ENCODE measurements around the gene RRAS2. TPM values are rescaled to one million over a fixed set of nuclear protein-coding genes. Genes with fewer than 3 reads are reported as not detected.
"Not testable (repeated sequence)": the region's sequence is repeated elsewhere in the genome, so short reads cannot be mapped to it uniquely, and the experiment has no call there.

The RRAS2 gene
- total RNA-seq, 2 donors from 2014 or later, result 35.7 to 42.7 TPM

- ATAC-seq (no peak), DNase-seq (no peak)
- intact Hi-C loops (cut with DNase I, micrococcal nuclease), result no loop called here
These were observed 41.2 kb downstream of the RRAS2 start for GRCh38 chr11:14317659-14318325.

DNA sequence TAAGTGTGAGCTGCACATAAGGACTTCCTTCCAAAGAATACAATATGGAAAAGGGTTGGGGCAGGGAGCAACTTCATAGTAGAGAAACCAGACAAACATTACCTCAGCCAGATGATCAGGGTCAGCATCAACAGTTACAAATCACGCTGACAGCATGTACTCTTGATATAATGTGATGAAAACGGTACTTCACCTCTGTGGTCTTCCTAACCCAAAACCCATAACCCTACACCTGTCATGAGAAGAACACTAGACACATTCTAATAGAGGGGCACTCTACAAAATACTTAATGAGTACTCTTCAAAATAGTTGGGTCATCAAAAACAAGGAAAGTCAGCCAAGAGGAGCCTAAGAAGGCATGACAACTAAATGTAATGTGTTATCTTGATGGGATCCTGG lies 43.9 kb downstream of the RRAS2 start:
- no peak for DNase-seq
- intact Hi-C loops (cut with DNase I, micrococcal nuclease), result no loop called here
- ATAC-seq, result no peak

- ATAC-seq, result no peak
- DNase-seq, result no peak
- intact Hi-C loops (cut with DNase I, micrococcal nuclease), result no loop called here
These were observed 44.9 kb downstream of the RRAS2 start for GRCh38 chr11:14314127-14314526.

GRCh38 chr11:14312736-14313438 lies 46.1 kb downstream of the RRAS2 start:
- ATAC-seq, result no peak
- intact Hi-C loops (cut with DNase I, micrococcal nuclease), result no loop called here

DNA sequence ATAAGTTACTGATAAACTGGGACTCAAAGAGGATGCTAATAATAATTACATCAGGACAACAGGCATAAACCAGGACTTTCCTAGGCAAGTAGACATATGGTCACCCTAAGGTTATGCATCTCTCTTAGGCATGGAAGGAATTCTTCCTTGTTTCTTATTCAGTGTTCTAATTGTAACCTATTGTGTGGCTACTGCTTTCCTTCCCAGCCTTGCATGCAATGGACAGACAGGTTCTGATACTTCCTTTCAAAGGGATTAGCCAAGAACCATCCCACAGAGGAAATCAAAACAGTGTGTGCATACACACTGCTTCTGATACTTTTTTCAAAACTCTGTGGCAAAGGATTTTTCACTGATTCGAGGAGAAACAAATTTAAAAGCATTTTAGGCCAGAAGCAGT lies 48.3 kb downstream of the RRAS2 start:
- no peak for DNase-seq
- ATAC-seq, result no peak
- intact Hi-C loops (cut with DNase I, micrococcal nuclease), result no loop called here

More at GRCh38 chr11:14312736-14313438, 46.1 kb downstream of the RRAS2 start:
- no peak for DNase-seq

GRCh38 chr11:14309425-14310192 lies 49.4 kb downstream of the RRAS2 start:
- intact Hi-C loops (cut with DNase I, micrococcal nuclease), result no loop called here
- no peak for ATAC-seq
- no peak for DNase-seq

- no peak for DNase-seq
- intact Hi-C loops (cut with DNase I, micrococcal nuclease), result no loop called here
- ATAC-seq, result no peak
These were observed 50.0 kb downstream of the RRAS2 start for GRCh38 chr11:14308897-14309387.

GRCh38 chr11:14308114-14308896 lies 50.7 kb downstream of the RRAS2 start:
- ATAC-seq, result peak; percentile 85
- no peak for DNase-seq
- intact Hi-C loops (cut with DNase I, micrococcal nuclease), result no loop called here

DNA sequence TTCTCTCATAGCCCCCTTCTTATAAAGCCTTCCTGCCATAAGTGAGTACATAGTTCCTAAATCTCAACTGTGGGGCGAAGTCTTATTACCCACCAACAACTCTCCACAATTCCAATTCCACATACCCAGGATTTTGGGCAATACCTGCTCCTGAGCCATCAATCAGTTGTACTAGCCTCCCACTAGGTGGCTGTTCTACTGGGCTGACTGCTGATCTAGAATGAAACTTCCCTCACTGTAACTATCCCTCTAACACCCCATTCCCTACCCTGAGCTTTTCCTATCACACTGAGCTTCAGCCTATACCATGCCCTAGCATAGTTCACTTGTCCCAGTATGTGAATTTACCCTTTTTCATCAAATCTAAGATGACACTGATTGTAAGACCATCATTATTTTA lies 52.5 kb downstream of the RRAS2 start:
- intact Hi-C loops (cut with DNase I, micrococcal nuclease), result no loop called here
- ATAC-seq (no peak), DNase-seq (no peak)

GRCh38 chr11:14305649-14306048 lies 53.3 kb downstream of the RRAS2 start:
- intact Hi-C loops (cut with DNase I, micrococcal nuclease), result no loop called here
- DNase-seq (no peak), ATAC-seq (no peak)

- no peak for ATAC-seq
- intact Hi-C loops (cut with DNase I, micrococcal nuclease), result loop anchor here in 1 of 2 donors (5.0 kb wide), 1 partner anchor 153 kb away; no protein-coding TSS in a partner anchor
- DNase-seq, result no peak
These were observed 54.4 kb downstream of the RRAS2 start for GRCh38 chr11:14304601-14305000.

DNA sequence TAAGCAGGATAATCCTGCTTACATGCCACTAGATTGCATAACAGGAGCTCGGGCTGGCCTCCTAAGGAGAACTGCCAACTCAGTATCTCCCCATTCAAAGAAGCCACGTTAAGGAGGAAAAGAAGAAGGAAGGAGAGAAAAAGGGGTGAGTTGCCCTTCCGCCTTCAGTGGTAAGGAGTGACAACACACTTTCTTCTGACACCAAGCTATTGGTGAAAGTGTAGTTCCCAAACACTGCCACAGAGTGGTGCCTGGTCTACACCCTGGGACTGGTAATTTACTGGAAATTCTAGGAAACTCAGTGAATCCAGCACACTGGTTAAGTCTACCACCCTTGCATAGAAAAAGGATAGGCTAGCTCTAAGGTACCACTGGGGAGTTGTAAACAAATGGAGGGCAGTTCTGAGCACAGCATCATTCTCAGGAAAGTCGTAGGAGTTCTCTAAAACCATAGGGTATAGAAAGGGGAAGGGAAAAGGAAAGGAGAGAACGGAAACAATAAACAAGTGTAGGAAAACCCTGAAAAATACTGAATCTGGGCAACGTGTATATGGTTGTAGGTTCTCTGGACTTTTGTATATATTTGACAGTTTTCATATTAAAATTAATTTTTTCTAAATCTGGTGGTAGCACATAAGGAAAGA lies 58.2 kb downstream of the RRAS2 start:
- peak; percentile 32 to 38 for DNase-seq
- ATAC-seq, result peak; percentile 95
- intact Hi-C loops (cut with DNase I, micrococcal nuclease), result loop anchor here in 1 of 2 donors (5.0 kb wide), 1 partner anchor 157 kb away; no protein-coding TSS in a partner anchor

DNA sequence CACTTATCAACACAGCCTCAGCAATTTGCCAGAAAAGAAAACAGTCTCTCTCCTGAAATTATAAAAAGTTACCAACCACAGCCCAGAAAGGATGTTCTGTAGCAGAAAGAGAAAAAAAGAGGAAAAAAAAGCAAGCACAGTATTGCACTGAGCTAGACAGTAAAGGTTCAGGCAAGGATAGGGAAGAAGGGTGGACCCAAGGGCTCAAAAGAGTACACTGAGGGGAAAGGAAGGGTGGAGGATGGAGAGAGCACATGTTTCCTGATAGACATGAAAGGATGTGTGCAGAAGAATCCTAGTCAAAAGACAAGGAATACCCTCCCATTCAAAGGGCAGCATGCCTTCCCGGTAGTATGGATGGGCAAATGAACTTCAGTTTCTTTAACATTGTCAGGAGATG lies 59.1 kb downstream of the RRAS2 start:
- ATAC-seq (no peak), DNase-seq (no peak)
- intact Hi-C loops (cut with DNase I, micrococcal nuclease), result loop anchor here in 1 of 2 donors (5.0 kb wide), 1 partner anchor 157 kb away; no protein-coding TSS in a partner anchor

- DNase-seq, result no peak
- intact Hi-C loops (cut with DNase I, micrococcal nuclease), result no loop called here
- ATAC-seq, result no peak
These were observed 68.6 kb downstream of the RRAS2 start for GRCh38 chr11:14290422-14290821.

- intact Hi-C loops (cut with DNase I, micrococcal nuclease), result no loop called here
- no peak for DNase-seq
- no peak for ATAC-seq
These were observed 70.6 kb downstream of the RRAS2 start for GRCh38 chr11:14288189-14288935.

GRCh38 chr11:14278869-14279268 lies 80.1 kb downstream of the RRAS2 start:
- DNase-seq; intact Hi-C loops (cut with DNase I, micrococcal nuclease); ATAC-seq: not testable (repeated sequence)

- ATAC-seq, result no peak
- no peak for DNase-seq
- intact Hi-C loops (cut with DNase I, micrococcal nuclease), result no loop called here
These were observed 83.9 kb downstream of the RRAS2 start for GRCh38 chr11:14275076-14275475.

- intact Hi-C loops (cut with DNase I, micrococcal nuclease), result no loop called here
- no peak for ATAC-seq
These were observed 85.1 kb downstream of the RRAS2 start for GRCh38 chr11:14273895-14274294.

More at GRCh38 chr11:14273895-14274294, 85.1 kb downstream of the RRAS2 start:
- no peak for DNase-seq
